ENCODE results near the gene AGK.

The AGK gene

DNA sequence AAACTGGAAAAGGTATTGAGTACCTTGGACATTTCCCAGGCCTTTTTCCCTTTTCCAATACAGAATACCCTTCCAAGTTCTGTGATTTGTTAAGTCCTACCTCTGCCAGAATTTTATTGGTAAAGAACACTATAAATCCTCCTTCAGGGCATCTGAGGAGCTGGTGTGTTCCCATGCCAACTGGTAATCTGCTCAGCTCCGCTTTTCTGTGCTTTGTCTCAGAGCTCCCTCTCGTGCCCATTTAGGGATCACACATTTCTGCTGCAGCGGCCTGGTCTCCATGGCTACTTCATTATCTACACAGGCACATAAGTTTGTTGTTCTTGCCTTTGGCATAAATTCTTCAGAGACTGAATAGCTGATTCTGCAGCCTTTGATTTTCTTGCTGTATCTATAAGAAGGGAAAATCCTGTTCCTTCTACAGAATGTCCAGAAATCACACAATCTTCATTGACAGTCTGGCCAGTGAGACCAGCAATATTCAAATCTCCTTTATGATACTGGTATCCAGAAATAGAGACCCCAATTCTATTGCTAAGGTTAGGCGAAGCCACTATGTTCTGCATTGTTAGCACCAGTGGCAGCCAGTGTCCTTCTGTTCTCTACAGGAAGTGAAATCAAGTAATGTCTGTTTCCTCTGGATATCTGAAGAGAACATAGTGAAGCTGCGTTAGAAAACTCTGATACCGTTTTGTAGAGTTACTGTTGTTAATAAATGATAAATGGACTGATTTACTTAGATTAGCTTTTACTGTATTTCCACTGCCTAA lies 98.8 kb downstream of the AGK start:
- peaks cover 9% of the 10 kb centered on the region for H3K36me3 ChIP-seq (ENCODE audit: insufficient read depth, low read length)
- no peaks in the 10 kb centered on the region for H3K27me3 ChIP-seq (ENCODE audit: control insufficient read depth, insufficient read depth, low read length)
- H3K9ac ChIP-seq (ENCODE audit: low read depth, low read length), result no peak overlapping the region
- H3K4me3 ChIP-seq (ENCODE audit: low read length), result no peak overlapping the region
- no peak overlapping the region for H3K4me2 ChIP-seq (ENCODE audit: low read length)
- no peaks in the 10 kb centered on the region for H3K4me1 ChIP-seq (ENCODE audit: control insufficient read depth, insufficient read depth, low read length)
- no peaks in the 10 kb centered on the region for H3K9me3 ChIP-seq (replicated peaks; ENCODE audit: low read length)

DNA sequence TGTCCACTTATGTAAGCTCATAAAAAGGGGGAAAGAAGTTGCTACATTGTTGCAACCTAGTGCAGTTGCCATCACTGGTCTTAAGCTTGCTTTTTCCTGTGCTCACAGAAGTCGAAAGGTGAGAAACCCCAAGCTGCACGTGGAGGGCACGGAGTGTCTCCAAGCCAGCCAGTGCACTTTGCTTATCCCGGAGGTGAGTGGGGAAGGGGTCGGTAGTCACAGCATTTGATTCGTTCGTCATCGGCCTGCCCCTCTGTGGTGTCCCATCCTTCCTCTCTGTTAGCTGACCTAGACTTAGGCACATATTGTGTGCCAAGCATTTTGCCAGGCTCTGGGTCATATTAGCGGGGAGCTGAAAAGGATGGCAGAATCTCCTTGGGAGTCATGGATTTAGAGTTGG lies 100.2 kb downstream of the AGK start:
- no peak overlapping the region for H3K4me3 ChIP-seq (ENCODE audit: low read length)
- no peak overlapping the region for H3K9ac ChIP-seq (ENCODE audit: low read depth, low read length)
- H3K9me3 ChIP-seq (replicated peaks; ENCODE audit: low read length), result no peaks in the 10 kb centered on the region
- no peak overlapping the region for H3K4me2 ChIP-seq (ENCODE audit: low read length)
- peaks cover 9% of the 10 kb centered on the region for H3K36me3 ChIP-seq (ENCODE audit: insufficient read depth, low read length)
- no peaks in the 10 kb centered on the region for H3K4me1 ChIP-seq (ENCODE audit: control insufficient read depth, insufficient read depth, low read length)
- H3K27me3 ChIP-seq (ENCODE audit: control insufficient read depth, insufficient read depth, low read length), result no peaks in the 10 kb centered on the region

DNA sequence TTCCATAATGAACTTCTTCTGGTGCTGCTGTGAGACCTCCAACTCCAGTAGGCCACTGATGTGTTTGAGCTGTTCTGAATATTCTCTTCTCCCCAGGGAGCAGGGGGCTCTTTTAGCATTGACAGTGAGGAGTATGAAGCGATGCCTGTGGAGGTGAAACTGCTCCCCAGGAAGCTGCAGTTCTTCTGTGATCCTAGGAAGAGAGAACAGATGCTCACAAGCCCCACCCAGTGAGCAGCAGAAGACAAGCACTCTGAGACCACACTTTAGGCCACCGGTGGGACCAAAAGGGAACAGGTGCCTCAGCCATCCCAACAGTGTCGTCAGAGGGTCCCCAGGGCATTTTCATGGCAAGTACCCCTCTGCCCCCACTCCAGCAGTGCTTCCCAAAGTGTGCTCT lies 101.5 kb downstream of the AGK start:
- H3K9ac ChIP-seq (ENCODE audit: low read depth, low read length), result no peak overlapping the region
- no peaks in the 10 kb centered on the region for H3K9me3 ChIP-seq (replicated peaks; ENCODE audit: low read length)
- H3K27me3 ChIP-seq (ENCODE audit: control insufficient read depth, insufficient read depth, low read length), result no peaks in the 10 kb centered on the region
- H3K4me2 ChIP-seq (ENCODE audit: low read length), result no peak overlapping the region
- peaks cover 9% of the 10 kb centered on the region for H3K36me3 ChIP-seq (ENCODE audit: insufficient read depth, low read length)
- no peak overlapping the region for H3K4me3 ChIP-seq (ENCODE audit: low read length)
- H3K4me1 ChIP-seq (ENCODE audit: control insufficient read depth, insufficient read depth, low read length), result no peaks in the 10 kb centered on the region

DNA sequence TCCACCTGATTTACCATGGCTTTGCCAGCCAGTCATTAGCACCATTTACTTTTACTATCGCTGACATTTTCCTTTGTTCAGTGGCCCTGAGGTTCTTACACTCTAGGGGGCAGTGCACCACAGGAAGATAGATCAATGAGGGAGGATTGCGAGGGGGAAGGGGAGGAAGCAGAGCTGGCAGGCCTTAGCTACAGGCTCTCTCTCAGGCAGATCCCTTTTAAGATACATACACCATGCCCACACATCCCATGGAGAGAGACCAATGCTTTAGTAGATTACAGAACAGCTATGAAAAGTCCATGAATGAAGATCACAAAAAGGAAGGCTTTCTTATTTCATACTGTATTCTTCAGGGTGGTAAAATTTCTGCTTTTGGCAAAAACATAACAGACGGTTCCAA lies 103.3 kb downstream of the AGK start:
- Histone ChIP-seq H3K4me3 (ENCODE audit: low read length) (no peak overlapping the region), H3K4me2 (ENCODE audit: low read length) (no peak overlapping the region), H3K9me3 (replicated peaks; ENCODE audit: low read length) (no peaks in the 10 kb centered on the region), H3K27me3 (ENCODE audit: control insufficient read depth, insufficient read depth, low read length) (no peaks in the 10 kb centered on the region), H3K36me3 (ENCODE audit: insufficient read depth, low read length) (peaks cover 16% of the 10 kb centered on the region), H3K4me1 (ENCODE audit: control insufficient read depth, insufficient read depth, low read length) (no peaks in the 10 kb centered on the region), H3K9ac (ENCODE audit: low read depth, low read length) (no peak overlapping the region)

DNA sequence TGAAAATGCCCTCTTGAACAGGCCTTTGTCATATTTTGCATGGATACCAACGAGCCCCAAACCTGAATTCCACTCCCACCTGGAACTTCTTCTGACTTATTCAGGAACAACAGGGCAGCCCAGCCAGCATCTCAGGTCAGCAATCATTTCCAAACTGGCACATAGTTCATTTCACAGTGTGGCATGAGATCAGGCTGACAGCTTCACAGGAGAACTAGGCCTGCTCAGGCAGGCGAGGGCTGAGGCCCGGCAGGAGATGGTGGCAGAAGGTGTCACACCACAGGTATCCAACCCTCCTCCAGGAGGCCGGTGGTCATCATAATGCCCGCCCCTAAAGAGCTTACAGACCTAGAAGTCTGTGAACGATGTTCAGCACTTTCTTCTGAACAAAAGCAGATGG lies 108.3 kb downstream of the AGK start:
- no peaks in the 10 kb centered on the region for H3K9me3 ChIP-seq (replicated peaks; ENCODE audit: low read length)
- no peak overlapping the region for H3K4me2 ChIP-seq (ENCODE audit: low read length)
- peaks cover 13% of the 10 kb centered on the region for H3K36me3 ChIP-seq (ENCODE audit: insufficient read depth, low read length)
- H3K27me3 ChIP-seq (ENCODE audit: control insufficient read depth, insufficient read depth, low read length), result no peaks in the 10 kb centered on the region
- H3K4me1 ChIP-seq (ENCODE audit: control insufficient read depth, insufficient read depth, low read length), result no peaks in the 10 kb centered on the region
- H3K9ac ChIP-seq (ENCODE audit: low read depth, low read length), result no peak overlapping the region
- H3K4me3 ChIP-seq (ENCODE audit: low read length), result no peak overlapping the region

DNA sequence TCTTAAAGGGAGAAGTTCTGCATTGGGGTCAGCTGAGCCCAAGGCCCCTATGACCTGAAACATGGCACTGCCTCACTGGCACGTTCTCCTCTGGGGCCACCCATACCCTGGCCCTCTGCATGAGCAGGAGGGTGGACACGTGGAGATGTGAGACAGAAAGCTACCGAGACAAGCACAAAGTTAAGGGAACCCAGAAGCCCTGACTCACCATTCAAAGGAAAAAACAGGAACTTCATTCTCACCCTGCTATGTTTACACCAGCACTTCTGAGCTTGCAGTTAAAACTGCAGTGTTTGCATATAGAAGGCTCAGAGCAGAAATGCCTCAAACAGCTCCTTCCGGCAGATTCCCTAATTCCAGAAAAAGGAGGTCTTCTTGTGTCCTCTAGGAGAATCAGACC lies 109.0 kb downstream of the AGK start:
- Histone ChIP-seq H3K36me3 (ENCODE audit: insufficient read depth, low read length) (peaks cover 13% of the 10 kb centered on the region), H3K9ac (ENCODE audit: low read depth, low read length) (no peak overlapping the region), H3K4me1 (ENCODE audit: control insufficient read depth, insufficient read depth, low read length) (no peaks in the 10 kb centered on the region), H3K27me3 (ENCODE audit: control insufficient read depth, insufficient read depth, low read length) (no peaks in the 10 kb centered on the region), H3K4me2 (ENCODE audit: low read length) (no peak overlapping the region), H3K4me3 (ENCODE audit: low read length) (no peak overlapping the region), H3K9me3 (replicated peaks; ENCODE audit: low read length) (no peaks in the 10 kb centered on the region)

DNA sequence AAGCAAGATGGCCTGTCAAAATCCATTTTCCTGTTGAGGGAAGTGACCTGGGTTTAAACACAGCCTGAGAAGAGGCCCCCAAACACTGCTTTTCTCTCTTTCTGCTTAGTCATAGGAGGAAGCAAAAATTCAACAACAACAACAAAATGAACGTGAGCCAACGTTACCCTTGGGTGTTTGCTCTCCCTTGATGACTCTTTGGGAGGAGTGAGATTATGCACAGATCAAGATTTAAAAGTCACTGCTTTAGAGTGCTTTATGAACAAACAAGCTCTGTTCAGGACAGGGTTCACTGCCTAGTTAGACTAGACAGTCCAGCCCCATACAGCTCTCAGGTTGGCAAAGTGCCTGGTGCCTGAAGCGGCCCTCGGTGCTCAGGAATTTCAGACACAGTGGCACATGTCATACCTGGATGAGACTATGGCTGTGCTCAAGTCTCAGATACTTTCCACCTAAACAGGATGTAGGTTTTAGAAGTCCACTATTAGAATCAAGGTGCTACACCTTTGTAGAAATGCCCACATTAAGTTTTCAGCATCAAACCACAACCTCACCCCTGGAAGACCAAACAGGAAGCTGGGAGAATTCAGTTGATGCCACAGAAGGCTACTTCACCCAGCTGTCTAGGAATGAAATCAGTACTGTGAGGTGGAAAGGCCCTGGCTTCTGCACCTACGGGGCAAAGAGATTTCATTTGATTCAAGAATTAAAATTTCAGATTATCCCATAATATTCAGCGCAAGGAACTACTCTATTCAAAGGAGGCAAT lies 112.1 kb downstream of the AGK start:
- Histone ChIP-seq H3K4me3 (ENCODE audit: low read length) (no peak overlapping the region), H3K36me3 (ENCODE audit: insufficient read depth, low read length) (peaks cover 13% of the 10 kb centered on the region), H3K4me2 (ENCODE audit: low read length) (no peak overlapping the region), H3K4me1 (ENCODE audit: control insufficient read depth, insufficient read depth, low read length) (no peaks in the 10 kb centered on the region), H3K27me3 (ENCODE audit: control insufficient read depth, insufficient read depth, low read length) (no peaks in the 10 kb centered on the region), H3K9me3 (replicated peaks; ENCODE audit: low read length) (no peaks in the 10 kb centered on the region), H3K9ac (ENCODE audit: low read depth, low read length) (no peak overlapping the region)

DNA sequence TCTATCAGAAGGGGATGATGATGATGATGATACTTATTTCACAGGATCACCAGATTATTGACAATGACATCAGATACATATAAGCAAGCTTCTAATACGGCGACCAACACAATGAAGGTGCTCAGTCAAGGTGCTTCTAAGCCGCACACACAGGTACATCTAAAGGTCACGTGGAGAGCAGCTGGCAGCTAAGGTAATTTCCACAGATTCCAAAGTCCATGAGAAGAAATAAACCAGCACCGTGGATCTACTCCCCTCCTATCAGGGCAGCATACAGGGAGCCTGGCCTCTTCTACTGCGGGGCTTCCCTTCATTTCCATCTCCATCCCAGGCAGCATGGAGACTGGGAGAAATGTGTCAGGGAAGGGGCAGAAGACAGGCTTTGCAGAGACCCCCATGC lies 113.2 kb downstream of the AGK start:
- peaks cover 7% of the 10 kb centered on the region for H3K36me3 ChIP-seq (ENCODE audit: insufficient read depth, low read length)
- H3K4me3 ChIP-seq (ENCODE audit: low read length), result no peak overlapping the region
- H3K27me3 ChIP-seq (ENCODE audit: control insufficient read depth, insufficient read depth, low read length), result no peaks in the 10 kb centered on the region
- no peak overlapping the region for H3K4me2 ChIP-seq (ENCODE audit: low read length)
- no peaks in the 10 kb centered on the region for H3K4me1 ChIP-seq (ENCODE audit: control insufficient read depth, insufficient read depth, low read length)
- H3K9ac ChIP-seq (ENCODE audit: low read depth, low read length), result no peak overlapping the region
- no peaks in the 10 kb centered on the region for H3K9me3 ChIP-seq (replicated peaks; ENCODE audit: low read length)

DNA sequence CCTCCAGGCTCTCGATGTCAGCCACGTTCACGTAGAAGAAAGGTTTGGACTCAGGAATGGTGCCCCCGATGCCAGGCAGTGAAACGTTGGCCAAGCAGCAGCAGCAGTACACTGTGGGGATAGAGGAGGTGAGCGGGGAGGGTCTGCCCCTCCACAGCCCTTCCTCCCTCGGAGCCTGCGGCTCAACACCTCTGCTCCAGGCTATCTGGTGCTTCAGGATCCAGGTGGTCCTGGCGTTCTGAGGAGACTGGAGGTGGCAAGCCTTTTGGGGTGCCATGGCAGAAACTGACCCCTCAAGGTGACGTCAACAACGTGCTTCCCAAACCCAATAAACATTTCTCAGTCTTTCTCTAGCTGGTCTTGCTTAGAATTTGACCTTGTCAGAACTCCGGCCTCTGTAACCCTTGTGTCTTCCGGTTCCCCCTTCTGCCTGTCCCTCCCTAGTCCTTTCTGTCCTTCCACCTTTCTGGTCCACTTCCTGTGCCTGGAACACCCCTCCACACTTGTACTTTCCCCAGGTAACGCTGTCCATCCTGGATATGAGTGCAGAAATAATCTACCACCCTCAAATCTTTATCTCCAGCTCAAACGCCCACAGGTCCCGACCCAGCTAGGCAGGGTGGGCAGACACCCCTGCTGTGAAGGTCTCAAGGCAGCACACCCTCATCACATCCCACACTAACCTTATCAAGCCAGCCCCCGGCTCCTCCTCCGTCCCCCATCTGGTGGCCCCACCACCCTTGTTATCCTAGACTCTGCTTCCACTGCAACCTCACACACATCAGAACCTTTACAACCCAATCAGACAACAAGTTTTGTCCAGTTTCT lies 114.2 kb downstream of the AGK start:
- H3K9me3 ChIP-seq (replicated peaks; ENCODE audit: low read length), result no peaks in the 10 kb centered on the region
- H3K36me3 ChIP-seq (ENCODE audit: insufficient read depth, low read length), result no peaks in the 10 kb centered on the region
- no peaks in the 10 kb centered on the region for H3K4me1 ChIP-seq (ENCODE audit: control insufficient read depth, insufficient read depth, low read length)
- H3K4me3 ChIP-seq (ENCODE audit: low read length), result no peak overlapping the region
- H3K27me3 ChIP-seq (ENCODE audit: control insufficient read depth, insufficient read depth, low read length), result no peaks in the 10 kb centered on the region
- H3K9ac ChIP-seq (ENCODE audit: low read depth, low read length), result no peak overlapping the region
- H3K4me2 ChIP-seq (ENCODE audit: low read length), result no peak overlapping the region

DNA sequence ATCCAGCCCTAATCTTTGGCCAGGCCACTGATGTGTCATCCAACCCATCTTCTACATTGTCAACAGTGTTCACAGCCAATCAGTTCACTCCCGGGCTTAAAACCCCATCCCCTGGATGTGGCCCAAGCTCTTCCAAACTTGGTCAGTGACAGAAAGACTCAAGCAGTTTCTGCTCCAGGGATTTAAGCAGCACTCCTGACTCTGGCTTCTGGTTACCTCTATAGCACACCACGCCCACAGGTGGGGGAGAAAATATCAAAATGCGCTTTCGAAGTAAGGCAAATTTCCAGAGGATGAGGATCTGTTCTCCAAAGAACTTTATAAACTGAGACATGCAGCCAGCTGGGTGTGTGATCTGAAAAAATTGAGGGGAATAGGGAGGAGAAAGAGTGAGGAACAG lies 114.9 kb downstream of the AGK start:
- no peak overlapping the region for H3K4me3 ChIP-seq (ENCODE audit: low read length)

DNA sequence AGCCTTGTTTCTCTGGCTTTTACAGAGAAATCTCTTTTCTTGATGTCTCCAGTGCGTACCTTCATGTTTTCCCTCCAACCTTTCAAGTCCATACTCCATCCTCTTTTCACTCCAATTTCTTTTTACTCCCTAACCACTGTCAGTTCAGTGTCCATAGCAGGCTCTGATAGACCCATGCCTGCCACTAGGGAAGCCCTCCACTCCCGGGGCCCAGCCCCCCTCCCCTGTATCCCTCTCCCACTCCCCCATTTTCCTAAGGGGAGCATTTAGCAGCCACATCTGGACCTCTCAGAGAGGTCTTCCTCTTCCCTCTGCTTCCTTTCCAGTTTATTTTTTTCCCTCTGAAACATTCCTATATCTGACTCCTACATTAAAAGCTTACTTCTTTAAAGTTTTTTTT lies 117.6 kb downstream of the AGK start:
- no peak overlapping the region for H3K9ac ChIP-seq (ENCODE audit: low read depth, low read length)
- H3K4me2 ChIP-seq (ENCODE audit: low read length), result no peak overlapping the region
- no peaks in the 10 kb centered on the region for H3K9me3 ChIP-seq (replicated peaks; ENCODE audit: low read length)
- H3K27me3 ChIP-seq (ENCODE audit: control insufficient read depth, insufficient read depth, low read length), result no peaks in the 10 kb centered on the region
- no peaks in the 10 kb centered on the region for H3K4me1 ChIP-seq (ENCODE audit: control insufficient read depth, insufficient read depth, low read length)
- no peaks in the 10 kb centered on the region for H3K36me3 ChIP-seq (ENCODE audit: insufficient read depth, low read length)
- no peak overlapping the region for H3K4me3 ChIP-seq (ENCODE audit: low read length)

More for the DNA sequence above, 114.9 kb downstream of the AGK start:
- Histone ChIP-seq H3K4me1 (ENCODE audit: control insufficient read depth, insufficient read depth, low read length) (no peaks in the 10 kb centered on the region), H3K4me2 (ENCODE audit: low read length) (no peak overlapping the region), H3K27me3 (ENCODE audit: control insufficient read depth, insufficient read depth, low read length) (no peaks in the 10 kb centered on the region), H3K36me3 (ENCODE audit: insufficient read depth, low read length) (no peaks in the 10 kb centered on the region), H3K9me3 (replicated peaks; ENCODE audit: low read length) (no peaks in the 10 kb centered on the region), H3K9ac (ENCODE audit: low read depth, low read length) (no peak overlapping the region)
